Common myeloid progenitor, CD34-positive (primary cell): ENCODE measurements around the gene FAM53B.
A peak's percentile ranks its signal among the peaks of the same experiment; 100 is the strongest.
"Not testable (repeated sequence)": the region's sequence is repeated elsewhere in the genome, so short reads cannot be mapped to it uniquely, and the experiment has no call there.

ENCODE experiments used
- CTCF ChIA-PET: fragments of 350-600 bp; sonication (Branson Sonifier 250); formaldehyde crosslinking; loops from one replicate; lab custom pipeline; 2021; ENCODE audit warnings: antibody characterized with exemption; lab: Charles Lee
- POLR2A ChIA-PET: fragments of 350-600 bp; sonication (Branson Sonifier 250); formaldehyde crosslinking; loops from one replicate; lab custom pipeline; 2021; ENCODE audit warnings: antibody characterized with exemption; lab: Charles Lee
- DNase-seq, 3 donors: peaks; one replicate each; pipeline versions ENCODE4 v3.0.0 to v3.0.0-alpha.2; 2013
- H3K27ac ChIP-seq, 2 experiments: 1 replicate in 1 of 2; 2 replicates in 1 of 2; pipeline ENCODE4 v1.7.0; 2013; ENCODE audit warnings: inconsistent platforms in 2 of 2, low read length in 2 of 2, mild to moderate bottlenecking in 2 of 2, low read depth in 1 of 2, moderate library complexity in 1 of 2; ENCODE audit not compliant: severe bottlenecking in 2 of 2, insufficient read depth in 1 of 2, poor library complexity in 1 of 2
- H3K27me3 ChIP-seq, 5 experiments: replicated peaks in 2 of 5; 1 replicate in 3 of 5; 2 replicates in 2 of 5; pipeline versions ENCODE4 v1.6.1 to v1.7.0; 2013; ENCODE audit warnings: low read length in 4 of 5, mild to moderate bottlenecking in 2 of 5, moderate library complexity in 2 of 5, inconsistent platforms in 1 of 5; ENCODE audit not compliant: insufficient read depth in 5 of 5, control insufficient read depth in 4 of 5
- H3K36me3 ChIP-seq, 4 experiments: 1 replicate in 2 of 4; 2 replicates in 2 of 4; pipeline versions ENCODE4 v1.6.1 to v1.7.0; 2013; ENCODE audit warnings: low read length in 3 of 4, control low read depth in 1 of 4, mild to moderate bottlenecking in 1 of 4; ENCODE audit not compliant: control insufficient read depth in 4 of 4, insufficient read depth in 4 of 4
- H3K4me1 ChIP-seq, 4 experiments: 1 replicate in 3 of 4; 2 replicates in 1 of 4; pipeline versions ENCODE4 v1.6.1 to v1.7.1; 2013; ENCODE audit warnings: low read length in 3 of 4, mild to moderate bottlenecking in 3 of 4, control low read depth in 1 of 4, inconsistent platforms in 1 of 4, moderate library complexity in 1 of 4; ENCODE audit not compliant: control insufficient read depth in 4 of 4, insufficient read depth in 4 of 4; ENCODE audit errors: control extremely low read depth in 1 of 4
- H3K4me3 ChIP-seq, 7 experiments: 1 replicate in 4 of 7; 2 replicates in 3 of 7; pipeline versions ENCODE4 v1.5.1 to v1.7.0; 2013; ENCODE audit warnings: mild to moderate bottlenecking in 7 of 7, low read length in 6 of 7, moderate library complexity in 6 of 7, inconsistent platforms in 2 of 7, low read depth in 2 of 7, control low read depth in 1 of 7; ENCODE audit not compliant: insufficient read depth in 4 of 7, control insufficient read depth in 1 of 7; ENCODE audit errors: extremely low read depth in 1 of 7
- H3K9me3 ChIP-seq, 5 experiments: 1 replicate in 4 of 5; 2 replicates in 1 of 5; pipeline versions ENCODE4 v1.6.1 to v1.7.1; 2013; ENCODE audit warnings: low read length in 4 of 5, mild to moderate bottlenecking in 2 of 5, inconsistent platforms in 1 of 5, low read depth in 1 of 5, moderate library complexity in 1 of 5; ENCODE audit not compliant: control insufficient read depth in 4 of 5, insufficient read depth in 2 of 5; ENCODE audit errors: control extremely low read depth in 1 of 5
- WGBS: methylation state at CpG from one replicate; pipeline ENCODE4 v1.1.5; 2013; ENCODE audit not compliant: insufficient coverage; 5-methylcytosine and 5-hydroxymethylcytosine counted together

The FAM53B gene

DNA sequence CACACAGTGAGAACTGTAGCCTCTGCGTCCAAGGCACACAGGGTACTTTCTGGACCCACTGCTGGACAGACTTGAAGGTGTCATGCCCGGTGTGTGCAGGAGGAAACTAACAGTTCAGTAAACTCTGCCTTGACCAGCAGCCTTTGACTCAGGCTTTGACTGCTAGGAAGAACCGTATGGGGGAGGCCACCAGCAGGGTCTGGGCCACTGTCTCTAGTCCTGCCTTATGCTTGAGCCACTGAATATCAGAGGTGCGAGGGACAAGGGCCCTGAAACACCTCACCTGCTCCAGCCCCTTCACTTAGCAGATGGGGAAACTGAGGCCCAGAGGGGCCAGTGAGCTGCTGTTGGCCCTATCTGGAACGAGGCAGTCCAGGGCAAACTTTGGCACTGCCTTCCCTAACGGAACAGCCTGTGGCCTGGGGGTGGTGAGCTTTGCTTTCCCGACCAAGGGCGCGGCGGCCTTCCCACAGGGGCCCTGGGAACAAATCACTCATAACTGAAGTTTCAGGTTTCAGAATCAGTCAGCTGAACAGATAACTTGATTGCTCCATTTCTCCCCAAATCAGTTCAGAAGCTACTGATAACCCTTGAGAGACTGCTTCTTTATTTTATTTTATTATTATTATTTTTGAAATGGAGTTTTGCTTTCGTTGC is 130.0 kb downstream of the FAM53B start:
- Histone ChIP-seq H3K4me3 (no peak overlapping the region), H3K27me3 (no peaks in the 10 kb centered on the region), H3K36me3 (peaks cover 0 to 15% (median under 1%) of the 10 kb centered on the region in 4 experiments), H3K9me3 (no peaks in the 10 kb centered on the region), H3K4me1 (peaks cover 3 to 69% (median 53%) of the 10 kb centered on the region in 4 experiments), H3K27ac (no peak overlapping the region)
- ChIA-PET POLR2A (no interaction called here), CTCF (interaction anchor here (2.7 kb wide), 1 partner anchor 33 kb away, joined by 7 read pairs; no protein-coding TSS in a partner anchor)
- 86% methylated on average over 10 of the region's 11 CpGs for WGBS
- DNase-seq, result no peak

DNA sequence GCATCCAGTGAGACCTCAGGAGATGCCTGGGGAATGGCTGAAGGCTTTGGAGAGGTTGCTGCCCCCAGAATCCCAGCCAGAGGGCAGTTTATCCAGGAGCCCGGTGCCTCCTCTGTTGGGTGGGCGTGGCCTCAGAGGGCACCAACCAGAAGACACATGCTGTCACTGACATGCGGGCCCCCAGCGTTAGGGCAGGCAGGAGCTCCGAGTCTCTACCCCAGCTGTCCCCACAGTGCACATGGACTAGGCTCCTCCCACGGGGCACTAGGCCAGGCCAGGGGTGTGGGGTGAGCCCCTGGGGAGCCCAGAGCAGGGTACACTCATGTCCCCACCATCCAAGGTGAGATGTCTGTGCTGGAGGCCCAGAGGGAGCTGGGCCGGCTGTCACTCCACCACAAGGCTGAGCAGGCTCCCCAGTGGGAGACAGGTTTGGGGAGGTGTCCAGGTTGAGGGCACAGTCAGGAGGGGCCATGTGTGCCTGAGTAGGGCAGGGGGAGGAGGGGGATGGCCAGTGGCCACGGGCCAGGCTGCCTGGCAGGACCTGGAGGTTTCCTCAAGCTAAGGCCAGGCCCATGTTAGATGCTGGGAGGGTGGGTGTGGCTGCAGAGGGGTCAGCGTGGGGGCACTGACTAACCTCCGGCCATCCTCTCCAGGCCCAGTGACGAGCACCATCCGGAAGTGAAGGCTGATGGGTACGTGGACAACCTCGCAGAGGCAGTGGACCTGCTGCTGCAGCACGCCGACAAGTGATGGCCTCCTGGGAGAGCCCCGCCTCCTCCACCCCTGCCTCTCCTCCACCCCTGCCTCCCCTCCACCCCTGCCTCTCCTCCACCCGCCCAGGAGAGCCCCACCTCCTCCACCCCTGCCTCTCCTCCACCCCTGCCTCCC is 131.3 kb downstream of the FAM53B start:
- Histone ChIP-seq H3K36me3 (peaks cover 0 to 15% (median under 1%) of the 10 kb centered on the region in 4 experiments), H3K27me3 (no peaks in the 10 kb centered on the region), H3K27ac (no peak overlapping the region), H3K4me3 (no peak overlapping the region), H3K4me1 (peaks cover 3 to 59% (median 42%) of the 10 kb centered on the region in 4 experiments), H3K9me3 (no peaks in the 10 kb centered on the region)
- WGBS, result 80% methylated on average over 16 of the region's 18 CpGs
- peak in 1 of 3 donors; percentile 48 for DNase-seq
- ChIA-PET POLR2A (no interaction called here), CTCF (interaction anchor here (0.6 to 2.7 kb wide), 9 partner anchors 8 to 128 kb away, joined by 3 to 7 read pairs (median 4); no protein-coding TSS in a partner anchor)

DNA sequence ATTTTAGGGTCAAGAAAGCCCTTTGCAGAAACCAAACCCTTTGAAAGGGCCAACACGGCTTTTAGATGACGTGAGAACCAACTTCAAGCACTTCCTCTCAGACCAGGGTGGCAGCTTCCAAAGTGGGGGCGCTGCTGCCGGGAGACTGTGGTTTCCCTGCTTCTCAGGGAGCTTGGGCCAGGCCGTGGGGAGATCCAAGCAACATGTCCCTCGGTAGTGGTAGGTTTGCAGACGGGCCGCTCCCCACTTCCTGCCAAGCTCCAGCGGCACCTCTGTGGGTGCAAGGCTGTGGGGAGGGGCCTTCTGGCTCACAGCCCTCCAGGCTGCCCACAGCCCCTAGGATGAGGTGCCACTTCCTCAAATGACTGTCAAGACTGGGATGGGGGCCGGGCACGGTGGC is 132.4 kb downstream of the FAM53B start:
- ChIA-PET CTCF (interaction anchor here (0.8 to 2.7 kb wide), 10 partner anchors 9 to 134 kb away, joined by 3 to 7 read pairs (median 4); no protein-coding TSS in a partner anchor), POLR2A (no interaction called here)
- H3K4me3 ChIP-seq, result peak overlapping the region in 4 of 7 experiments; percentile 26 to 48 (median 36)
- H3K27me3 ChIP-seq, result no peaks in the 10 kb centered on the region
- DNase-seq, result peak; percentile 66 to 94 (median 91)
- H3K4me1 ChIP-seq, result peaks cover 0 to 53% (median 34%) of the 10 kb centered on the region in 4 experiments
- 0% methylated on average over 11 of the region's 11 CpGs for WGBS
- H3K27ac ChIP-seq, result peak overlapping the region; percentile 17 to 43
- peaks cover 0 to 6% (median under 1%) of the 10 kb centered on the region in 4 experiments for H3K36me3 ChIP-seq
- H3K9me3 ChIP-seq, result no peaks in the 10 kb centered on the region

DNA sequence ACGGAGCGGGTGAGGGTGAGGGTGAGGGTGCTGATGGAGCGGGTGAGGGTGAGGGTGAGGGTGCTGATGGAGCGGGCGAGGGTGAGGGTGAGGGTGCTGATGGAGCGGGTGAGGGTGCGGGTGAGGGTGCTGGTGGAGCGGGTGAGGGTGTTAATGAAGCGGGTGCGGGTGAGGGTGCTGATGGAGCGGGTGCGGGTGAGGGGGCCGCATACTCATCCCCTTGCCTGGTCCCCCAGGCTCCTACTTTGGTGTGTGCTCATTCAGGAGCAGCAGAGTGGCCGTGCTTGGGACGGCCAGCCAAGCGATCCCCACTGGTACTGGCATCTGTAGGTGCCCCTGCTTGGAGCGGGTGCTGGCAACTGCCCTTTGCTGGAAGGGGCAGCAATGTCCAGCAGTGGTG is 133.3 kb downstream of the FAM53B start:
- POLR2A ChIA-PET, result interaction anchor here (0.6 kb wide), 1 partner anchor 72 kb away, joined by 3 read pairs; no protein-coding TSS in a partner anchor
- not testable (repeated sequence) for DNase-seq, H3K9me3 ChIP-seq, H3K36me3 ChIP-seq, H3K27me3 ChIP-seq
- CTCF ChIA-PET, result interaction anchor here (1.5 to 1.9 kb wide), 2 partner anchors 32 to 130 kb away, joined by 4 to 6 read pairs; no protein-coding TSS in a partner anchor
- Histone ChIP-seq H3K4me3 (peak overlapping the region in 2 of 7 experiments; percentile 42 to 48), H3K27ac (peak overlapping the region in 1 of 2 experiments; percentile 43), H3K4me1 (peaks cover 0 to 57% (median 40%) of the 10 kb centered on the region in 4 experiments)
- 84% methylated on average over 6 of the region's 17 CpGs for WGBS

DNA sequence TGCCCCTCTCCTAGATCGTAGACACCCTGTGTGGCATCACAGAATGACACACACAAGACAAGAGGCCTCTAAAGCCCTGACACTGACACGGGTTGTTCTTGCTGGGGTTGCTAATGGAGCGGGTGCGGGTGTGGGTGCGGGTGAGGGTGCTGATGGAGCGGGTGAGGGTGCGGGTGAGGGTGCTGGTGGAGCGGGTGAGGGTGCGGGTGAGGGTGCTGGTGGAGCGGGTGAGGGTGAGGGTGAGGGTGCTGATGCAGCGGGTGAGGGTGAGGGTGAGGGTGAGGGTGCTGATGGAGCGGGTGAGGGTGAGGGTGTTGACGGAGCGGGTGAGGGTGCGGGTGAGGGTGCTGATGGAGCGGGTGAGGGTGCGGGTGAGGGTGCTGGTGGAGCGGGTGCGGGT is 134.0 kb downstream of the FAM53B start:
- H3K36me3 ChIP-seq, H3K27ac ChIP-seq, H3K4me3 ChIP-seq, H3K27me3 ChIP-seq, DNase-seq, H3K9me3 ChIP-seq, CTCF ChIA-PET: not testable (repeated sequence)
- H3K4me1 ChIP-seq, result peaks cover 0 to 64% (median 46%) of the 10 kb centered on the region in 4 experiments
- POLR2A ChIA-PET, result interaction anchor here (0.6 kb wide), 1 partner anchor 72 kb away, joined by 3 read pairs; no protein-coding TSS in a partner anchor
- 100% methylated on average over 4 of the region's 19 CpGs for WGBS

DNA sequence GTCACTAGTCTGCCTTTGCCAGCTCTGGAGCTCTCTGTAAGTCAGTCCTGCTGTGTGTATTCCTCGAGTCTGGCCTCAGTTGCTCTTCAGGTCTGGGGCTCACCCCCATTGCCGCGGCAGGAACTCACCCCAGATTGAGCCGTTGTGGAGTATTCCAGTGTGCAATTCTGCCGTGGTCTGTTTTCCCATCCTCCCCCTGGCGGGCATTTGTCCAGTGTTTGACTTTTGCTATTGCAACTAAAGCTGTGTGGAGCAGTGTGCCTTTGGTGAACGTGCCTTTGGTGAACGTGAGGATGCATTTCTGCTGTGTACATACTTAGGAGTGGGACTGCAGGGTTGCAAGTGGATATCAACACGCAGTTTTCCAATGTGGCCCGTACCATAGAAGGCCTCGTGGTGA is 134.5 kb downstream of the FAM53B start:
- Histone ChIP-seq H3K36me3 (no peaks in the 10 kb centered on the region), H3K27me3 (no peaks in the 10 kb centered on the region), H3K4me1 (peaks cover 0 to 69% (median 49%) of the 10 kb centered on the region in 4 experiments), H3K9me3 (no peaks in the 10 kb centered on the region), H3K4me3 (no peak overlapping the region), H3K27ac (no peak overlapping the region)
- POLR2A ChIA-PET, result no interaction called here
- 96% methylated on average over 9 of the region's 11 CpGs for WGBS
- CTCF ChIA-PET, result no interaction called here
- DNase-seq, result no peak
